ENCODE results near the gene FAM20A. TPM values are rescaled to one million over a fixed set of nuclear protein-coding genes. Genes with fewer than 3 reads are reported as not detected.

FAM20A gene
- polyA plus RNA-seq, 1 donor (not counting 4 experiments of a cell fraction or from before 2014, with no cell fraction given) = not detected

DNA sequence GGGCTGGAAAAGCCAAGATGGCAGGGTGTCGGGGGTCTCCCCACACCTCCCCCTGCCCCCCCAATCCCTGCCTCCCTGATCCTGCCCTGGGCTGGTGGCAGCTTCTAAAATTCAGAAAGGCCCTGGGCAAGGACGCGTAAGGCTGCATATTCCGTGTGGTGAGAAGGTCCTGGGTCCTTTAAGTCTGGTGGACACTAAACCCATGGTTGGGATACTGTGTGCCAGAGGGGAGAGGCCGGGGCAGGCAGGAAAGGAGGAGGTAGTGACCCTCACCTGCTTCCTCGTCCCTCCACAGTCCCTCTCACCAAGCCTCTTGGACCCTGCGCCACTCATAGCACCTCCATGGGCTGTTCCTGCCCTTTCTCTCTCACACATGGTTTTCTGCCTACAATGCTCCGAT lies 60.2 kb downstream of the FAM20A start:
- Histone ChIP-seq H3K9me3 (ENCODE audit: control insufficient read depth, low read depth, low read length) (no peaks in the 10 kb centered on the region), H3K27ac (ENCODE audit: control insufficient read depth, insufficient read depth, low read length) (no peak overlapping the region), H3K36me3 (ENCODE audit: control insufficient read depth in 2 of 2, extremely low read depth in 1 of 2, insufficient read depth in 2 of 2, low read length in 2 of 2) (peaks cover 0 to 15% of the 10 kb centered on the region in 2 experiments), H3K4me3 (ENCODE audit: control insufficient read depth in 2 of 3, extremely low read depth in 1 of 3, insufficient read depth in 2 of 3, low read depth in 1 of 3, low read length in 3 of 3) (no peak overlapping the region), H3K9me1 (ENCODE audit: control insufficient read depth, extremely low read depth, insufficient read depth, low read length) (no peaks in the 10 kb centered on the region), H4K20me1 (ENCODE audit: control insufficient read depth, extremely low read depth, insufficient read depth, low read length) (no peaks in the 10 kb centered on the region), H3K4me2 (ENCODE audit: control insufficient read depth, extremely low read depth, insufficient read depth, low read depth, low read length) (no peak overlapping the region), H3K79me2 (ENCODE audit: control insufficient read depth, insufficient read depth, low read length) (no peaks in the 10 kb centered on the region), H2AFZ (ENCODE audit: control insufficient read depth, low read length) (no peak overlapping the region), H3K4me1 (ENCODE audit: control insufficient read depth, extremely low read depth, insufficient read depth, low read length) (no peaks in the 10 kb centered on the region), H3K9ac (ENCODE audit: control insufficient read depth, extremely low read depth, insufficient read depth, low read length) (no peak overlapping the region), H3K27me3 (ENCODE audit: control insufficient read depth, extremely low read depth, insufficient read depth, low read length) (no peaks in the 10 kb centered on the region)
- FAIRE-seq (no peak), DNase-seq (ENCODE audit: low read depth, low spot score) (no peak)
- TF ChIP-seq, protein P1, sequence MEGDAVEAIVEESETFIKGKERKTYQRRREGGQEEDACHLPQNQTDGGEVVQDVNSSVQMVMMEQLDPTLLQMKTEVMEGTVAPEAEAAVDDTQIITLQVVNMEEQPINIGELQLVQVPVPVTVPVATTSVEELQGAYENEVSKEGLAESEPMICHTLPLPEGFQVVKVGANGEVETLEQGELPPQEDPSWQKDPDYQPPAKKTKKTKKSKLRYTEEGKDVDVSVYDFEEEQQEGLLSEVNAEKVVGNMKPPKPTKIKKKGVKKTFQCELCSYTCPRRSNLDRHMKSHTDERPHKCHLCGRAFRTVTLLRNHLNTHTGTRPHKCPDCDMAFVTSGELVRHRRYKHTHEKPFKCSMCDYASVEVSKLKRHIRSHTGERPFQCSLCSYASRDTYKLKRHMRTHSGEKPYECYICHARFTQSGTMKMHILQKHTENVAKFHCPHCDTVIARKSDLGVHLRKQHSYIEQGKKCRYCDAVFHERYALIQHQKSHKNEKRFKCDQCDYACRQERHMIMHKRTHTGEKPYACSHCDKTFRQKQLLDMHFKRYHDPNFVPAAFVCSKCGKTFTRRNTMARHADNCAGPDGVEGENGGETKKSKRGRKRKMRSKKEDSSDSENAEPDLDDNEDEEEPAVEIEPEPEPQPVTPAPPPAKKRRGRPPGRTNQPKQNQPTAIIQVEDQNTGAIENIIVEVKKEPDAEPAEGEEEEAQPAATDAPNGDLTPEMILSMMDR (optimal IDR thresholded peaks at IDR 0.05 in 1 of 3, IDR thresholded peaks at IDR 0.05 in 1 of 3, conservative IDR thresholded peaks at IDR 0.05 in 1 of 3; ENCODE audit: extremely low read depth in 1 of 3, insufficient read depth in 2 of 3, low read length in 3 of 3) = no peak
- no peak for TF ChIP-seq EZH2 (IDR thresholded peaks at IDR 0.05; ENCODE audit: low read length)
- dilution Hi-C loops (cut with MboI; ENCODE audit: extremely low pct_ligation_motif_present, low sequenced_read_pairs) = loop anchor here (25.0 kb wide), 1 partner anchor 196 kb away; no protein-coding TSS in a partner anchor

- no peak overlapping the region for H3K4me3 ChIP-seq (ENCODE audit: control insufficient read depth in 2 of 3, extremely low read depth in 1 of 3, insufficient read depth in 2 of 3, low read depth in 1 of 3, low read length in 3 of 3)
- no peak for FAIRE-seq
Observed at GRCh38 chr17:68539548-68540467, 61.4 kb downstream of the FAM20A start.

More at GRCh38 chr17:68539548-68540467, 61.4 kb downstream of the FAM20A start:
- no peak overlapping the region for H2AFZ ChIP-seq (ENCODE audit: control insufficient read depth, low read length)
- no peaks in the 10 kb centered on the region for H3K27me3 ChIP-seq (ENCODE audit: control insufficient read depth, extremely low read depth, insufficient read depth, low read length)
- H3K36me3 ChIP-seq (ENCODE audit: control insufficient read depth in 2 of 2, extremely low read depth in 1 of 2, insufficient read depth in 2 of 2, low read length in 2 of 2) = peaks cover 0 to 19% of the 10 kb centered on the region in 2 experiments
- H4K20me1 ChIP-seq (ENCODE audit: control insufficient read depth, extremely low read depth, insufficient read depth, low read length) = no peaks in the 10 kb centered on the region
- no peaks in the 10 kb centered on the region for H3K9me1 ChIP-seq (ENCODE audit: control insufficient read depth, extremely low read depth, insufficient read depth, low read length)
- no peak overlapping the region for H3K9ac ChIP-seq (ENCODE audit: control insufficient read depth, extremely low read depth, insufficient read depth, low read length)
- no peak overlapping the region for H3K27ac ChIP-seq (ENCODE audit: control insufficient read depth, insufficient read depth, low read length)
- no peaks in the 10 kb centered on the region for H3K4me1 ChIP-seq (ENCODE audit: control insufficient read depth, extremely low read depth, insufficient read depth, low read length)
- H3K9me3 ChIP-seq (ENCODE audit: control insufficient read depth, low read depth, low read length) = no peaks in the 10 kb centered on the region
- dilution Hi-C loops (cut with MboI; ENCODE audit: extremely low pct_ligation_motif_present, low sequenced_read_pairs) = loop anchor here (25.0 kb wide), 1 partner anchor 197 kb away; no protein-coding TSS in a partner anchor
- DNase-seq (ENCODE audit: low read depth, low spot score) = no peak
- no peaks in the 10 kb centered on the region for H3K79me2 ChIP-seq (ENCODE audit: control insufficient read depth, insufficient read depth, low read length)
- no peak overlapping the region for H3K4me2 ChIP-seq (ENCODE audit: control insufficient read depth, extremely low read depth, insufficient read depth, low read depth, low read length)
- TF ChIP-seq, protein P1 (optimal IDR thresholded peaks at IDR 0.05 in 1 of 3, IDR thresholded peaks at IDR 0.05 in 1 of 3, conservative IDR thresholded peaks at IDR 0.05 in 1 of 3; ENCODE audit: extremely low read depth in 1 of 3, insufficient read depth in 2 of 3, low read length in 3 of 3) = peak; percentile 43 to 69 (median 56)
- no peak for TF ChIP-seq EZH2 (IDR thresholded peaks at IDR 0.05; ENCODE audit: low read length)

Data from keratinocyte (primary cell).